Bronchial epithelial cell (primary cell): ENCODE data around the gene ECHDC3. TPM values are rescaled to one million over a fixed set of nuclear protein-coding genes. Genes with fewer than 3 reads are reported as not detected.

Source experiments
- DNase-seq: peaks from one replicate; pipeline ENCODE4 v3.0.0-alpha.2; 2010; ENCODE audit warnings: low read depth
- FAIRE-seq: peaks from 2 replicates; lab custom pipeline; 2011; peaks lifted over from hg19 to GRCh38; lab: Jason Lieb, UNC
- H3K27me3 ChIP-seq: 2 replicates; pipeline ENCODE4 v1.5.1; 2011; ENCODE audit warnings: low read length; ENCODE audit not compliant: control insufficient read depth, insufficient read depth
- H3K36me3 ChIP-seq: 2 replicates; pipeline ENCODE4 v1.5.1; 2011; ENCODE audit warnings: low read length; ENCODE audit not compliant: control insufficient read depth, insufficient read depth
- H3K4me3 ChIP-seq: 2 replicates; pipeline ENCODE4 v1.5.1; 2011; ENCODE audit warnings: mild to moderate bottlenecking, low read depth, low read length, control low read depth
- CTCF ChIP-seq: IDR thresholded peaks from 2 replicates; pipeline ENCODE4 v1.5.1; 2011; ENCODE audit warnings: mild to moderate bottlenecking, moderate library complexity, low read length, control low read depth, inconsistent platforms; ENCODE audit not compliant: insufficient read depth, severe bottlenecking
- total RNA-seq: library from RNA; depleted of rRNA; stranded (reverse); fragments of >200 nt; gene quantifications from 2 replicates; pipeline ENCODE4 v1.2.1, GENCODE V29; 2014

The ECHDC3 gene
- total RNA-seq, 1 donor from 2014 or later = 1.6 TPM

DNA sequence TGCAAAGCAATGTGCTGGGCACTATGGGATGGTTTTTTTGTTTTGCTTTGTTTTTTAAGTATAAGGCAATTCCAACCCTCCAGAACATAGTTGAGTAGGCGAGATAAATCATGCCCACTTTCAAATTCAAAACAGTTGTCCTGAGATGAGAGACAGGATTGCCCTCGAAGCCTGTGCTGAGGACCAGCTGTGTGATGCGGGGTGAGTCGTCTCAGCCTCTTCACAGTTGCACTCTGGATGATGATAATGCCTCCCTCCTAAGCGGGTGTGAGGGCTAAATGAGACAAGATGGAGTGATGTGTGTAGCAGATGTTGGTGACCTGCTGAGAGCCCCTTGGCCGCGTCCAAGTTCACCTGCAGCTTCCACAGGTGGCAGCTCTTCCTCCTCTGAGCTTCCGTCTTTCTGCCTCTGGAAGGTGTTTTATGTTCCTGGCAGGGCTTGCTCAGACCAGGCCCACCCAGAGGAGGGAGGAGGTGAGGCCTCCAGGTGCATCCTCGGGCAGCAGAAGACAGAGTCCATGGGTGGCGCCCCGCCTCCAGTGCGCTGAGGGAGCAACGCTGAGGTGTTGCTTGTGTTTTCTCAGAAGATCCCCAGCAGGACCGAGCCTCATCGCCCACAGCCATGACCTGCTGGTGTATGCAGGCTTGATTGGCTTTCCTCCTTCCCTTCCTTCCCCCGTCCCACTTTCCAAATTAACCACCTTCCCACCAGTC is 30.6 kb downstream of the ECHDC3 start:
- no peaks in the 10 kb centered on the region for H3K27me3 ChIP-seq
- FAIRE-seq (no peak), DNase-seq (no peak)
- H3K4me3 ChIP-seq = no peak overlapping the region
- no peaks in the 10 kb centered on the region for H3K36me3 ChIP-seq
- no peak for TF ChIP-seq CTCF

- H3K27me3 ChIP-seq = no peaks in the 10 kb centered on the region
- H3K4me3 ChIP-seq = no peak overlapping the region
- no peak for FAIRE-seq
- DNase-seq = no peak
- no peak for TF ChIP-seq CTCF
- H3K36me3 ChIP-seq = no peaks in the 10 kb centered on the region
Observed at GRCh38 chr10:11773761-11774441, 31.7 kb downstream of the ECHDC3 start.

- Histone ChIP-seq H3K36me3 (no peaks in the 10 kb centered on the region), H3K4me3 (no peak overlapping the region), H3K27me3 (no peaks in the 10 kb centered on the region)
- no peak for TF ChIP-seq CTCF
- no peak for FAIRE-seq
- DNase-seq = no peak
Observed at GRCh38 chr10:11775412-11775811, 33.2 kb downstream of the ECHDC3 start.

DNA sequence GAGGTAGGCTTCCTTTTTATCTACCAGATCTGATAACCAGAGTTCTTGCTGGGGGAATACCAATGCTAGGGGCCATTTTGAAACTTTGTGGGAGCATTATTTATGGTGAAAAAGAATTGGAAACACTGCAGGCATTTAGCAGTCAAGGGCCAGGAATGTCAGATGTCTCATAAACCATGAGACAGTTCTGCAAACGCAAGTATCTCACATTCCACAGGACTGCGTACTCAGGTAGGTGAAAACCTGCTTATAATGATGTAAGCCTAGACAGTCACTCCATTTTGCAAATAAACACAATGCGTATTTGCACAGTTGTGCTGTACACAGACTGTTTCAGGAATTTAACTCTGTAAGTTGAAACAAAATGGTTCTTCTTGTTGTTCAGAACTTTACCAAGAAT is 33.9 kb downstream of the ECHDC3 start:
- no peaks in the 10 kb centered on the region for H3K36me3 ChIP-seq
- TF ChIP-seq CTCF = no peak
- peak; percentile 91 for DNase-seq
- H3K4me3 ChIP-seq = no peak overlapping the region
- no peak for FAIRE-seq
- H3K27me3 ChIP-seq = no peaks in the 10 kb centered on the region

DNA sequence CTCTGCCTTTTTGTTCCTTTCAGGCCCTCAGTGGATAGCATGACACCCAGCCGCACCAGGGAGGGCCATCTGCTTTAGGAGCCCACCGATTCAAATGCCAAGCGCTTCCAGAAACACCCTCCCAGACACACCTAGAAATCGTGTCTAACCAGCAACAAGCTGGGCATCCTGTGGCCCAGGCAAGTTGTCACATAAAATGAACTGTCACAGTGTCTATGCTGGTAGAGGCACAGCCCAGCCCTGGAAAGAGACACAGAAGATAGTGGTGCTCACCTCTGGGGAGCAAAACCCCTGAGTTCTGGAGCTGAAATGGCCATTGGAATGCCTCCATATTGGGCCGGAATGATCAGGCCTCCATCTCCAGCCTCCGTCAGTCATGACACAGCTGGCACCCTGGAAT is 38.9 kb downstream of the ECHDC3 start:
- DNase-seq (no peak), FAIRE-seq (no peak)
- Histone ChIP-seq H3K27me3 (no peaks in the 10 kb centered on the region), H3K4me3 (no peak overlapping the region), H3K36me3 (no peaks in the 10 kb centered on the region)
- no peak for TF ChIP-seq CTCF
